ENCODE data around the gene LLGL1. TPM values are rescaled to one million over a fixed set of nuclear protein-coding genes. Genes with fewer than 3 reads are reported as not detected.

Gene LLGL1
- total RNA-seq, 1 donor from 2014 or later, result 15.1 TPM

GRCh38 chr17:18226284-18226945, 980 bp downstream of the LLGL1 start:
- Histone ChIP-seq H3K27ac (ENCODE audit: low read depth, low read length) (no peak overlapping the region), H3K36me3 (ENCODE audit: control insufficient read depth in 3 of 3, insufficient read depth in 3 of 3, low read length in 3 of 3) (no peaks in the 10 kb centered on the region), H3K9me3 (ENCODE audit: control insufficient read depth in 3 of 3, low read length in 3 of 3) (no peaks in the 10 kb centered on the region), H3K9ac (ENCODE audit: low read depth in 1 of 3, low read length in 3 of 3) (peak overlapping the region; percentile 81 to 90 (median 86)), H3K27me3 (ENCODE audit: control insufficient read depth in 3 of 3, insufficient read depth in 3 of 3, low read length in 3 of 3) (no peaks in the 10 kb centered on the region), H3K4me3 (ENCODE audit: low read length in 3 of 3) (peak overlapping the region; percentile 76 to 88 (median 82)), H3K4me1 (ENCODE audit: control insufficient read depth in 3 of 3, insufficient read depth in 3 of 3, low read length in 3 of 3) (peaks cover 17 to 22% (median 21%) of the 10 kb centered on the region in 3 donors)

DNA sequence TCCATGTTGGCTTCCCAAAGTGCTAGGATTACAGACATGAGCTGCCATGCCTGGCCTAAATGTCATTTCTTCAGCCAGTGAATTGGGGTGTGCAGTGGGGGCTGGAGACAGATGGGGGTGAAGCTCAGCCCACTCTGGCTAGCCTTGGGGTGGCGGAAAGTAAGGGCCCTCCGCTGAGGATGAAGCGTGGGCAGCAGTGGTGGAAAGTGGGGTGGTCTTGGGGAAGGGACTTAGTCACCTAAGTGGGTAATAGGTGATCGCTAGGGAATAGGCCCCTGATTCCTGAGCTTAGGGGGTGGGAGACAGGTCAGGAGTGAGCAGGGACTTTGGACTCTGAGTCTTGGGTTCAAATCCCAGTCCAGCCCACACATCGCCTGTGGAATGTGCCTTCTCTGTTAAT, 2.2 kb downstream of the LLGL1 start:
- Histone ChIP-seq H3K9ac (ENCODE audit: low read depth in 1 of 3, low read length in 3 of 3) (no peak overlapping the region), H3K27ac (ENCODE audit: low read depth, low read length) (no peak overlapping the region), H3K36me3 (ENCODE audit: control insufficient read depth in 3 of 3, insufficient read depth in 3 of 3, low read length in 3 of 3) (peaks cover 0 to 2% (median 0%) of the 10 kb centered on the region in 3 donors), H3K4me3 (ENCODE audit: low read length in 3 of 3) (no peak overlapping the region), H3K27me3 (ENCODE audit: control insufficient read depth in 3 of 3, insufficient read depth in 3 of 3, low read length in 3 of 3) (no peaks in the 10 kb centered on the region), H3K9me3 (ENCODE audit: control insufficient read depth in 3 of 3, low read length in 3 of 3) (no peaks in the 10 kb centered on the region), H3K4me1 (ENCODE audit: control insufficient read depth in 3 of 3, insufficient read depth in 3 of 3, low read length in 3 of 3) (peaks cover 17 to 22% (median 21%) of the 10 kb centered on the region in 3 donors)

GRCh38 chr17:18228176-18228682, 2.8 kb downstream of the LLGL1 start:
- no peak overlapping the region for H3K4me3 ChIP-seq (ENCODE audit: low read length in 3 of 3)
- H3K27ac ChIP-seq (ENCODE audit: low read depth, low read length), result no peak overlapping the region
- H3K36me3 ChIP-seq (ENCODE audit: control insufficient read depth in 3 of 3, insufficient read depth in 3 of 3, low read length in 3 of 3), result peaks cover 0 to 2% (median 2%) of the 10 kb centered on the region in 3 donors
- no peaks in the 10 kb centered on the region for H3K9me3 ChIP-seq (ENCODE audit: control insufficient read depth in 3 of 3, low read length in 3 of 3)
- no peak overlapping the region for H3K9ac ChIP-seq (ENCODE audit: low read depth in 1 of 3, low read length in 3 of 3)
- H3K4me1 ChIP-seq (ENCODE audit: control insufficient read depth in 3 of 3, insufficient read depth in 3 of 3, low read length in 3 of 3), result peaks cover 17 to 22% (median 21%) of the 10 kb centered on the region in 3 donors
- no peaks in the 10 kb centered on the region for H3K27me3 ChIP-seq (ENCODE audit: control insufficient read depth in 3 of 3, insufficient read depth in 3 of 3, low read length in 3 of 3)

DNA sequence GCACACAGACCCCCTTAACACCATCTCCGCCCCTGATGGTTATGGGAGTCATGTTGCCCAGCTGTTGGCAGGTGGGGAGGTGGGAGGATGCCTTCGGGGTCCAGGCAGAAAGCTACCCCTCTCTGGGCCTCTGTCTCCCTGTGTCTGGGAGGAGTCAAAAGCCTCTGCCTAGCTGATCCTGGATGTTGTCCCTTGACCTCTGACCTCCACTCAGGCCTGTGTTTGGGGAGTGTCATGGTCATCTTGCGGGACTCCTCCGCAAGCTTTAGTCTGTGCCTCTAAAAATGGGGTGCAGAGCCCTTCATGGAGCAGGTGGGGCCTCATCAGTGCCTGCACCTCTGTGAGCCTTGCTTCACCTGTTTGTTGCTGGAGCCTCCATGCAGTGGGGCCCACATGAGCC, 3.8 kb downstream of the LLGL1 start:
- Histone ChIP-seq H3K36me3 (ENCODE audit: control insufficient read depth in 3 of 3, insufficient read depth in 3 of 3, low read length in 3 of 3) (peaks cover 6 to 10% (median 10%) of the 10 kb centered on the region in 3 donors), H3K4me3 (ENCODE audit: low read length in 3 of 3) (no peak overlapping the region)

DNA sequence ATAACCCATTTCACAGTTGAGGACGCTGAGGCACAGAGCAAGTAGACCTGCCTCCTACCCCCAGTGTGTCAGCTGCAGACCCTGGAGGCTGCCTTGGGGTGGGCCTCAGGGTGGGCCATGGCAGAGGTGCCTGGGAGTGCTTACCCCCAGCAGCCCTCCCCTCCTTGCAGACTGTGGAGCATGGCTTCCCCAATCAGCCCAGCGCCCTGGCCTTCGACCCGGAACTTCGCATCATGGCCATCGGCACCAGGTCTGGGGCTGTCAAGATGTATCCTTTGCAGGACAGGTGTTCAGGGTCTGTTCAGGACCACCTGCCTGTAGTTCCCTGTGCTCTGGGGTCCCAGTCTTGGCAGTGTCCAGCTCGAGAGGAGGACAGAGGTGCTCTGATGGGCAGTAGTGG, 4.3 kb downstream of the LLGL1 start:
- Histone ChIP-seq H3K27me3 (ENCODE audit: control insufficient read depth in 3 of 3, insufficient read depth in 3 of 3, low read length in 3 of 3) (no peaks in the 10 kb centered on the region), H3K4me1 (ENCODE audit: control insufficient read depth in 3 of 3, insufficient read depth in 3 of 3, low read length in 3 of 3) (peaks cover 12 to 18% (median 13%) of the 10 kb centered on the region in 3 donors), H3K27ac (ENCODE audit: low read depth, low read length) (no peak overlapping the region), H3K9ac (ENCODE audit: low read depth in 1 of 3, low read length in 3 of 3) (no peak overlapping the region), H3K9me3 (ENCODE audit: control insufficient read depth in 3 of 3, low read length in 3 of 3) (no peaks in the 10 kb centered on the region), H3K36me3 (ENCODE audit: control insufficient read depth in 3 of 3, insufficient read depth in 3 of 3, low read length in 3 of 3) (peaks cover 8 to 16% (median 14%) of the 10 kb centered on the region in 3 donors), H3K4me3 (ENCODE audit: low read length in 3 of 3) (no peak overlapping the region)

More for the DNA sequence above, 3.8 kb downstream of the LLGL1 start:
- H3K9me3 ChIP-seq (ENCODE audit: control insufficient read depth in 3 of 3, low read length in 3 of 3), result no peaks in the 10 kb centered on the region
- H3K9ac ChIP-seq (ENCODE audit: low read depth in 1 of 3, low read length in 3 of 3), result no peak overlapping the region
- no peaks in the 10 kb centered on the region for H3K27me3 ChIP-seq (ENCODE audit: control insufficient read depth in 3 of 3, insufficient read depth in 3 of 3, low read length in 3 of 3)
- no peak overlapping the region for H3K27ac ChIP-seq (ENCODE audit: low read depth, low read length)
- peaks cover 17 to 20% (median 18%) of the 10 kb centered on the region in 3 donors for H3K4me1 ChIP-seq (ENCODE audit: control insufficient read depth in 3 of 3, insufficient read depth in 3 of 3, low read length in 3 of 3)

DNA sequence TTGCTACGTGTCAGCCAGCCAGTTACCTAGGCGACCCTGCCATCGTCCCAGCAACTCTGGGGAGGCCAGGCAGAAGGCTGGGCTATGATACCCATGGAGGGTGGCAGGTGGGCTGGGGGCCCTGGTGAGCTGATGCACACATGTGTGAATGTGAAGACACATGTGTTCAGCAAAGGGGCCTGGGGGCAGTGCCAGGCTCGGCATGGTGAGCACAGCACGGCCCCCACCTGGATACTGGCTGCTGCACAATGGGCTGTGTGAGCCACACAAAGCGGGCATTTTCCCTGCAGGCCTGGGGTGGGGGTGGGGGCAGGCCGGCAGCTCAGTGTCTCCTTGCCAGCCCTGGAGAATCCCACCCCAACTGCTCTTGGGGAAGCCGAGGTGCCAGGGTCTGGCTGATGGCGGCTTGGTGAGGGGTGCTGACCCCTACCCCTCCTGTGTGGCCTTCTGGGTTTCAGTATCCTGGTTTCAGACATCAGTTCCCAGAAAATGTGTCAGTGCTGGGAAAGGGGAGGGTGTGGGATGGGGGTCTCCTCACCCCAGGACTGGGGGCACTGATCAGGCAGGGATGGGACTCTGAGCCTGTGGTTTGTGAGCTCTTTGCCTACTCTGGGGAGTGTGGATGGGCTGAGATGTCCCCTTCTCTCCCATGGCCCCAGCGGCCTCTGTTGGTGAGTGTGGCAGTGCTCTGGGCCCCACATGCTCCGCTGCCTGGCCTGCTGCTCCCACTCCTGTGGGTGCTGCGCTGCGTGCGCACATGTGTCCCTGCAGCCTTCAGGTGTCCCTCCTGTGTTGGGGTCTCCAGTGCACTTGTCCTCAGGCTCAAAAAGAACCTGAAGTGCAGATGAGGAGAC, 5.1 kb downstream of the LLGL1 start:
- H3K9ac ChIP-seq (ENCODE audit: low read depth in 1 of 3, low read length in 3 of 3), result no peak overlapping the region
- H3K4me3 ChIP-seq (ENCODE audit: low read length in 3 of 3), result no peak overlapping the region
- H3K4me1 ChIP-seq (ENCODE audit: control insufficient read depth in 3 of 3, insufficient read depth in 3 of 3, low read length in 3 of 3), result peaks cover 9 to 15% (median 10%) of the 10 kb centered on the region in 3 donors

GRCh38 chr17:18231164-18231563, 5.7 kb downstream of the LLGL1 start:
- no peak overlapping the region for H3K4me3 ChIP-seq (ENCODE audit: low read length in 3 of 3)
- no peak overlapping the region for H3K9ac ChIP-seq (ENCODE audit: low read depth in 1 of 3, low read length in 3 of 3)
- H3K9me3 ChIP-seq (ENCODE audit: control insufficient read depth in 3 of 3, low read length in 3 of 3), result no peaks in the 10 kb centered on the region
- no peaks in the 10 kb centered on the region for H3K27me3 ChIP-seq (ENCODE audit: control insufficient read depth in 3 of 3, insufficient read depth in 3 of 3, low read length in 3 of 3)
- H3K4me1 ChIP-seq (ENCODE audit: control insufficient read depth in 3 of 3, insufficient read depth in 3 of 3, low read length in 3 of 3), result peaks cover 5 to 11% (median 6%) of the 10 kb centered on the region in 3 donors
- peaks cover 15 to 28% (median 21%) of the 10 kb centered on the region in 3 donors for H3K36me3 ChIP-seq (ENCODE audit: control insufficient read depth in 3 of 3, insufficient read depth in 3 of 3, low read length in 3 of 3)
- H3K27ac ChIP-seq (ENCODE audit: low read depth, low read length), result no peak overlapping the region

More for the DNA sequence above, 5.1 kb downstream of the LLGL1 start:
- Histone ChIP-seq H3K27ac (ENCODE audit: low read depth, low read length) (no peak overlapping the region), H3K27me3 (ENCODE audit: control insufficient read depth in 3 of 3, insufficient read depth in 3 of 3, low read length in 3 of 3) (no peaks in the 10 kb centered on the region), H3K9me3 (ENCODE audit: control insufficient read depth in 3 of 3, low read length in 3 of 3) (no peaks in the 10 kb centered on the region), H3K36me3 (ENCODE audit: control insufficient read depth in 3 of 3, insufficient read depth in 3 of 3, low read length in 3 of 3) (peaks cover 15 to 23% (median 21%) of the 10 kb centered on the region in 3 donors)

DNA sequence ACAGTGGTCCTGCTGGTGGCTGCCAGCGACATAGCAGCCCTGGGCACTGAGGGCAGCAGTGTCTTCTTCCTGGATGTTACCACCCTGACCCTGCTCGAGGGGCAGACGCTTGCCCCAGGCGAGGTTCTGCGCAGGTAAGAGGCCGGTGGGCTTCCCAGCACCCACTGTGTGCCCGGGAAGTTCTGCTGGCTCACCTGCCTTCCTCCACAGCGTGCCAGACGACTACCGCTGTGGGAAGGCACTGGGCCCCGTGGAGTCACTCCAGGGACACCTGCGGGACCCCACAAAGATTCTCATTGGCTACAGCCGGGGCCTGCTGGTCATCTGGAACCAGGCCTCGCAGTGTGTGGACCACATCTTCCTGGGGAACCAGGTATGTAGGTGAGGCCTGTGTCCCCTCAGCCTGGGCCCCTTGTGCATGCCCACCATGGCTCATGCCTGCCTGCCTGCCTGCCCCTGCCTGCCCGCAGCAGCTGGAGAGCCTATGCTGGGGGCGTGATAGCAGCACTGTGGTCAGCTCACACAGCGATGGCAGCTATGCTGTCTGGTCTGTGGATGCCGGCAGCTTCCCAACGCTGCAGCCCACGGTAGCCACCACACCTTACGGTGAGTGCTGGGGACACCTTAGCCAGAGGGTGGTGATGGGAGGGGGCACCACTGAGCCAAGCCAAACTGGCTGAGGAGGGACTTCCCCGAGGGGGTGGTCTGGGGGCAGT, 8.5 kb downstream of the LLGL1 start:
- Histone ChIP-seq H3K27ac (ENCODE audit: low read depth, low read length) (no peak overlapping the region), H3K4me1 (ENCODE audit: control insufficient read depth in 3 of 3, insufficient read depth in 3 of 3, low read length in 3 of 3) (no peaks in the 10 kb centered on the region), H3K4me3 (ENCODE audit: low read length in 3 of 3) (no peak overlapping the region), H3K9me3 (ENCODE audit: control insufficient read depth in 3 of 3, low read length in 3 of 3) (no peaks in the 10 kb centered on the region), H3K36me3 (ENCODE audit: control insufficient read depth in 3 of 3, insufficient read depth in 3 of 3, low read length in 3 of 3) (peaks cover 33 to 40% (median 34%) of the 10 kb centered on the region in 3 donors), H3K9ac (ENCODE audit: low read depth in 1 of 3, low read length in 3 of 3) (no peak overlapping the region), H3K27me3 (ENCODE audit: control insufficient read depth in 3 of 3, insufficient read depth in 3 of 3, low read length in 3 of 3) (no peaks in the 10 kb centered on the region)

DNA sequence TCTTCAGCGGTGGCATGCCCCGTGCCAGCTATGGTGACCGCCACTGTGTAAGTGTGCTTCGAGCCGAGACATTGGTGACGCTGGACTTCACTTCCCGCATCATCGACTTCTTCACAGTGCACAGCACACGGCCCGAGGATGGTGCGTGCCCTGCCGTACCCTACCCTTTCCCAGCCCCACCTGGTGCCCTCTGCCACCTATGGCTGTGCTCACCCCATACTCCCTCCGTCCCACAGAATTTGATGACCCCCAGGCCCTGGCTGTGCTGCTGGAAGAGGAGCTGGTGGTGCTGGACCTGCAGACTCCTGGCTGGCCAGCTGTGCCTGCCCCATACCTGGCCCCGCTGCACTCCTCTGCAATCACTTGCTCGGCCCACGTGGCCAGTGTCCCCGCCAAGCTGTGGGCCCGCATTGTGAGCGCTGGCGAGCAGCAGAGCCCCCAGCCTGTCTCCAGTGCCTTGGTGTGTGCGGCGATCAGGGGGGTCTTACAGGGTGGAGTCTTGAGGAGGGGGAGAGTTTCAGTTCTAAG, 9.5 kb downstream of the LLGL1 start:
- peaks cover 33 to 40% (median 34%) of the 10 kb centered on the region in 3 donors for H3K36me3 ChIP-seq (ENCODE audit: control insufficient read depth in 3 of 3, insufficient read depth in 3 of 3, low read length in 3 of 3)
- no peaks in the 10 kb centered on the region for H3K4me1 ChIP-seq (ENCODE audit: control insufficient read depth in 3 of 3, insufficient read depth in 3 of 3, low read length in 3 of 3)
- no peaks in the 10 kb centered on the region for H3K9me3 ChIP-seq (ENCODE audit: control insufficient read depth in 3 of 3, low read length in 3 of 3)
- no peak overlapping the region for H3K4me3 ChIP-seq (ENCODE audit: low read length in 3 of 3)
- H3K9ac ChIP-seq (ENCODE audit: low read depth in 1 of 3, low read length in 3 of 3), result no peak overlapping the region
- no peak overlapping the region for H3K27ac ChIP-seq (ENCODE audit: low read depth, low read length)
- H3K27me3 ChIP-seq (ENCODE audit: control insufficient read depth in 3 of 3, insufficient read depth in 3 of 3, low read length in 3 of 3), result no peaks in the 10 kb centered on the region

Measured in skeletal muscle tissue (tissue), 4 donors.